Activated naive CD4-positive, alpha-beta T cell treated with anti-CD3 and anti-CD28 coated beads, Interleukin-2, amount 10 ng/mL, durations not matched to agents 7 days and 5 days (primary cell): ENCODE measurements around the gene TPCN1.

Experiments
- CTCF ChIA-PET: fragments of 350-600 bp; sonication (Branson Sonifier 250); formaldehyde crosslinking; loops from one replicate; lab custom pipeline; 2021; ENCODE audit warnings: antibody characterized with exemption; lab: Charles Lee
- DNase-seq: peaks from one replicate; pipeline ENCODE4 v3.0.0-alpha.2; 2020
- H3K27ac Mint-ChIP-seq: one replicate; pipeline ENCODE4 v1.8.0; 2021; ENCODE audit warnings: mild to moderate bottlenecking, moderate library complexity, mixed read lengths
- H3K27me3 Mint-ChIP-seq: one replicate; pipeline ENCODE4 v1.8.0; 2021; ENCODE audit warnings: mild to moderate bottlenecking, mixed read lengths
- H3K36me3 Mint-ChIP-seq: one replicate; pipeline ENCODE4 v1.8.0; 2021; ENCODE audit warnings: mixed read lengths
- H3K4me1 Mint-ChIP-seq: one replicate; pipeline ENCODE4 v1.8.0; 2021; ENCODE audit warnings: mixed read lengths
- H3K4me3 Mint-ChIP-seq: one replicate; pipeline ENCODE4 v1.8.0; 2021; ENCODE audit warnings: mild to moderate bottlenecking, moderate library complexity, mixed read lengths
- H3K9me3 Mint-ChIP-seq: one replicate; pipeline ENCODE4 v1.8.0; 2021; ENCODE audit warnings: mixed read lengths

TPCN1 gene

GRCh38 chr12:113186033-113186365, 35.3 kb upstream of the TPCN1 start:
- peak overlapping the region; percentile 98 for H3K27ac Mint-ChIP-seq
- no peaks in the 10 kb centered on the region for H3K27me3 Mint-ChIP-seq
- no peaks in the 10 kb centered on the region for H3K9me3 Mint-ChIP-seq
- CTCF ChIA-PET = interaction anchor here (0.8 to 1.8 kb wide), 2 partner anchors 193 to 273 kb away, joined by 3 to 5 read pairs; no protein-coding TSS in a partner anchor
- peaks cover 33% of the 10 kb centered on the region for H3K36me3 Mint-ChIP-seq
- H3K4me1 Mint-ChIP-seq = peaks cover 35% of the 10 kb centered on the region
- no peak for DNase-seq
- H3K4me3 Mint-ChIP-seq = peak overlapping the region; percentile 92

- CTCF ChIA-PET = interaction anchor here (1.1 to 1.9 kb wide), 3 partner anchors 12 to 238 kb away, joined by 5 to 8 read pairs (median 5); no protein-coding TSS in a partner anchor
- no peak for DNase-seq
- peak overlapping the region; percentile 98 for H3K27ac Mint-ChIP-seq
- peaks cover 33% of the 10 kb centered on the region for H3K36me3 Mint-ChIP-seq
- peak overlapping the region; percentile 92 for H3K4me3 Mint-ChIP-seq
- H3K27me3 Mint-ChIP-seq = no peaks in the 10 kb centered on the region
- no peaks in the 10 kb centered on the region for H3K9me3 Mint-ChIP-seq
- H3K4me1 Mint-ChIP-seq = peaks cover 35% of the 10 kb centered on the region
These were observed 34.5 kb upstream of the TPCN1 start for GRCh38 chr12:113186666-113187325.

GRCh38 chr12:113189361-113189760, 31.9 kb upstream of the TPCN1 start:
- H3K4me3 Mint-ChIP-seq = no peak overlapping the region
- H3K27me3 Mint-ChIP-seq = no peaks in the 10 kb centered on the region
- no peak for DNase-seq
- CTCF ChIA-PET = interaction anchor here (1.1 kb wide), 1 partner anchor 170 kb away, joined by 3 read pairs; no protein-coding TSS in a partner anchor
- H3K27ac Mint-ChIP-seq = no peak overlapping the region
- H3K36me3 Mint-ChIP-seq = peaks cover 34% of the 10 kb centered on the region
- H3K9me3 Mint-ChIP-seq = no peaks in the 10 kb centered on the region
- peaks cover 22% of the 10 kb centered on the region for H3K4me1 Mint-ChIP-seq

GRCh38 chr12:113190761-113191160, 30.5 kb upstream of the TPCN1 start:
- Mint-ChIP-seq H3K27ac (no peak overlapping the region), H3K4me1 (peaks cover 20% of the 10 kb centered on the region), H3K4me3 (no peak overlapping the region), H3K27me3 (no peaks in the 10 kb centered on the region), H3K9me3 (no peaks in the 10 kb centered on the region), H3K36me3 (peaks cover 32% of the 10 kb centered on the region)
- DNase-seq = no peak
- CTCF ChIA-PET = no interaction called here

- CTCF ChIA-PET = no interaction called here
- Mint-ChIP-seq H3K27me3 (no peaks in the 10 kb centered on the region), H3K4me1 (peaks cover 17% of the 10 kb centered on the region), H3K4me3 (no peak overlapping the region), H3K27ac (no peak overlapping the region), H3K36me3 (peaks cover 32% of the 10 kb centered on the region), H3K9me3 (no peaks in the 10 kb centered on the region)
- DNase-seq = no peak
These were observed 30.0 kb upstream of the TPCN1 start for GRCh38 chr12:113191227-113191626.

- Mint-ChIP-seq H3K4me1 (peaks cover 8% of the 10 kb centered on the region), H3K36me3 (peaks cover 14% of the 10 kb centered on the region), H3K27ac (no peak overlapping the region), H3K27me3 (no peaks in the 10 kb centered on the region), H3K4me3 (no peak overlapping the region), H3K9me3 (no peaks in the 10 kb centered on the region)
- no peak for DNase-seq
- CTCF ChIA-PET = interaction anchor here (1.0 to 1.6 kb wide), 4 partner anchors 38 to 231 kb away, joined by 3 to 4 read pairs (median 4); no protein-coding TSS in a partner anchor
These were observed 26.3 kb upstream of the TPCN1 start for GRCh38 chr12:113194971-113195391.

- Mint-ChIP-seq H3K27me3 (no peaks in the 10 kb centered on the region), H3K4me1 (peaks cover 6% of the 10 kb centered on the region), H3K27ac (no peak overlapping the region), H3K4me3 (no peak overlapping the region), H3K36me3 (peaks cover 10% of the 10 kb centered on the region), H3K9me3 (no peaks in the 10 kb centered on the region)
- CTCF ChIA-PET = interaction anchor here (1.0 to 1.6 kb wide), 4 partner anchors 38 to 230 kb away, joined by 3 to 4 read pairs (median 4); no protein-coding TSS in a partner anchor
- no peak for DNase-seq
These were observed 25.7 kb upstream of the TPCN1 start for GRCh38 chr12:113195598-113195997.

- peaks cover 6% of the 10 kb centered on the region for H3K4me1 Mint-ChIP-seq
- H3K27ac Mint-ChIP-seq = no peak overlapping the region
- no peak for DNase-seq
- peaks cover 6% of the 10 kb centered on the region for H3K36me3 Mint-ChIP-seq
- no peak overlapping the region for H3K4me3 Mint-ChIP-seq
- no peaks in the 10 kb centered on the region for H3K9me3 Mint-ChIP-seq
- CTCF ChIA-PET = interaction anchor here (1.3 kb wide), 1 partner anchor 229 kb away, joined by 3 read pairs; no protein-coding TSS in a partner anchor
- no peaks in the 10 kb centered on the region for H3K27me3 Mint-ChIP-seq
These were observed 24.7 kb upstream of the TPCN1 start for GRCh38 chr12:113196582-113196981.

GRCh38 chr12:113196990-113197389, 24.3 kb upstream of the TPCN1 start:
- Mint-ChIP-seq H3K36me3 (peaks cover 4% of the 10 kb centered on the region), H3K27ac (no peak overlapping the region), H3K4me1 (peaks cover 6% of the 10 kb centered on the region), H3K27me3 (no peaks in the 10 kb centered on the region), H3K4me3 (no peak overlapping the region), H3K9me3 (no peaks in the 10 kb centered on the region)
- peak; percentile 77 for DNase-seq
- CTCF ChIA-PET = interaction anchor here (0.7 to 1.3 kb wide), 7 partner anchors 11 to 238 kb away, joined by 3 to 11 read pairs (median 3); no protein-coding TSS in a partner anchor

GRCh38 chr12:113197518-113198077, 23.7 kb upstream of the TPCN1 start:
- Mint-ChIP-seq H3K4me1 (peaks cover 6% of the 10 kb centered on the region), H3K9me3 (no peaks in the 10 kb centered on the region), H3K27me3 (no peaks in the 10 kb centered on the region), H3K4me3 (no peak overlapping the region), H3K27ac (no peak overlapping the region), H3K36me3 (peaks cover 2% of the 10 kb centered on the region)
- CTCF ChIA-PET = interaction anchor here (0.7 to 1.3 kb wide), 7 partner anchors 10 to 237 kb away, joined by 3 to 11 read pairs (median 3); no protein-coding TSS in a partner anchor
- DNase-seq = no peak

GRCh38 chr12:113198296-113198695, 23.0 kb upstream of the TPCN1 start:
- no peaks in the 10 kb centered on the region for H3K9me3 Mint-ChIP-seq
- H3K27ac Mint-ChIP-seq = peak overlapping the region; percentile 21
- H3K36me3 Mint-ChIP-seq = peaks cover 2% of the 10 kb centered on the region
- H3K27me3 Mint-ChIP-seq = no peaks in the 10 kb centered on the region
- H3K4me3 Mint-ChIP-seq = no peak overlapping the region
- H3K4me1 Mint-ChIP-seq = peaks cover 11% of the 10 kb centered on the region
- CTCF ChIA-PET = interaction anchor here (1.1 to 1.3 kb wide), 2 partner anchors 9 to 26 kb away, joined by 3 to 11 read pairs; no protein-coding TSS in a partner anchor
- DNase-seq = no peak

GRCh38 chr12:113200021-113200797, 21.1 kb upstream of the TPCN1 start:
- CTCF ChIA-PET = interaction anchor here (1.1 kb wide), 1 partner anchor 225 kb away, joined by 3 read pairs; no protein-coding TSS in a partner anchor
- Mint-ChIP-seq H3K4me1 (peaks cover 11% of the 10 kb centered on the region), H3K27ac (no peak overlapping the region)

GRCh38 chr12:113201187-113202177, 19.8 kb upstream of the TPCN1 start:
- Mint-ChIP-seq H3K27ac (peak overlapping the region; percentile 38), H3K36me3 (no peaks in the 10 kb centered on the region), H3K9me3 (no peaks in the 10 kb centered on the region), H3K4me3 (no peak overlapping the region), H3K27me3 (no peaks in the 10 kb centered on the region), H3K4me1 (peaks cover 15% of the 10 kb centered on the region)
- CTCF ChIA-PET = interaction anchor here (1.1 kb wide), 1 partner anchor 224 kb away, joined by 3 read pairs; no protein-coding TSS in a partner anchor
- DNase-seq = no peak

More at GRCh38 chr12:113200021-113200797, 21.1 kb upstream of the TPCN1 start:
- H3K4me3 Mint-ChIP-seq = no peak overlapping the region
- H3K27me3 Mint-ChIP-seq = no peaks in the 10 kb centered on the region
- no peak for DNase-seq
- H3K36me3 Mint-ChIP-seq = no peaks in the 10 kb centered on the region
- H3K9me3 Mint-ChIP-seq = no peaks in the 10 kb centered on the region
